Transverse colon (tissue), 3 donors: ENCODE measurements around the gene TERB1.

Experiments used
- EP300 ChIP-seq: sonication (generic); formaldehyde crosslinking; IDR thresholded peaks from one replicate; pipeline ENCODE4 v1.6.1; 2017; ENCODE audit warnings: antibody characterized with exemption, low read depth
- POLR2A ChIP-seq: fragments of 450-650 bp; IDR thresholded peaks from one replicate; pipeline ENCODE4 v1.6.1; 2016; ENCODE audit warnings: antibody characterized with exemption, mild to moderate bottlenecking, moderate library complexity
- TF ChIP-seq, protein P1 (sequence below), 5 experiments: fragments of 200-600 bp in 3 of 5; fragments of 450-650 bp in 2 of 5; sonication (generic) in 3 of 5; IDR thresholded peaks; 1 replicate in 2 of 5; 2 replicates in 3 of 5; pipeline ENCODE4 v1.5.1; 2016 to 2017; ENCODE audit warnings: antibody characterized with exemption in 5 of 5, inconsistent platforms in 3 of 5, mild to moderate bottlenecking in 2 of 5, moderate library complexity in 1 of 5

DNA sequence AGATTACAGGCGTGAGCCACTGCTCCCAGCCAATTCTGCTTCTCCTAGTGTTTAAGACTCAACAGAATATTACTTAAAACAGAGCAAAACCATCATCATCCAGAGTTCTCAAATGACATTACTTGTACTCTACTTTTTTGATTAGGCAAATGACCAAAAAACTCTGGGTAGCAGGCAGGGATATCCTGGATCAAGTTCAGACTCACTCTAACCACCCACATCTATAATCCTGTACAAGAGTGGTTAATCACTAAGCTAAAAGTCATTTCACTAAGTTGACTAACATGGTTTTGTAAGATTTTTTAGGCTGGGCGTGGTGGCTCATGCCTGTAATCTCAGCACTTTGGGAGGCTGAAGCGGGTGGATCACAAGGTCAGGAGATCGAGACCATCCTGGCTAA lies 22.6 kb upstream of the TERB1 start:
- TF ChIP-seq, protein P1, sequence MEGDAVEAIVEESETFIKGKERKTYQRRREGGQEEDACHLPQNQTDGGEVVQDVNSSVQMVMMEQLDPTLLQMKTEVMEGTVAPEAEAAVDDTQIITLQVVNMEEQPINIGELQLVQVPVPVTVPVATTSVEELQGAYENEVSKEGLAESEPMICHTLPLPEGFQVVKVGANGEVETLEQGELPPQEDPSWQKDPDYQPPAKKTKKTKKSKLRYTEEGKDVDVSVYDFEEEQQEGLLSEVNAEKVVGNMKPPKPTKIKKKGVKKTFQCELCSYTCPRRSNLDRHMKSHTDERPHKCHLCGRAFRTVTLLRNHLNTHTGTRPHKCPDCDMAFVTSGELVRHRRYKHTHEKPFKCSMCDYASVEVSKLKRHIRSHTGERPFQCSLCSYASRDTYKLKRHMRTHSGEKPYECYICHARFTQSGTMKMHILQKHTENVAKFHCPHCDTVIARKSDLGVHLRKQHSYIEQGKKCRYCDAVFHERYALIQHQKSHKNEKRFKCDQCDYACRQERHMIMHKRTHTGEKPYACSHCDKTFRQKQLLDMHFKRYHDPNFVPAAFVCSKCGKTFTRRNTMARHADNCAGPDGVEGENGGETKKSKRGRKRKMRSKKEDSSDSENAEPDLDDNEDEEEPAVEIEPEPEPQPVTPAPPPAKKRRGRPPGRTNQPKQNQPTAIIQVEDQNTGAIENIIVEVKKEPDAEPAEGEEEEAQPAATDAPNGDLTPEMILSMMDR (IDR thresholded peaks at IDR 0.05): no peak
- no peak for TF ChIP-seq POLR2A
- no peak for TF ChIP-seq EP300
